GM19372 (cell line): Measurements from ENCODE around the gene CHMP5.
A peak's percentile ranks its signal among the peaks of the same experiment; 100 is the strongest.

Experiments used
- ATAC-seq: cut with Tn5 transposase; IDR thresholded peaks from one replicate; pipeline ENCODE4 v1.9.1; 2021; ENCODE audit warnings: mild to moderate bottlenecking, low read depth, moderate library complexity; ENCODE audit not compliant: unreplicated experiment

The CHMP5 gene

GRCh38 chr9:33273266-33273971, 8.6 kb downstream of the CHMP5 start:
- ATAC-seq: no peak

- no peak for ATAC-seq
Measured at GRCh38 chr9:33273972-33274328, 9.1 kb downstream of the CHMP5 start.

DNA sequence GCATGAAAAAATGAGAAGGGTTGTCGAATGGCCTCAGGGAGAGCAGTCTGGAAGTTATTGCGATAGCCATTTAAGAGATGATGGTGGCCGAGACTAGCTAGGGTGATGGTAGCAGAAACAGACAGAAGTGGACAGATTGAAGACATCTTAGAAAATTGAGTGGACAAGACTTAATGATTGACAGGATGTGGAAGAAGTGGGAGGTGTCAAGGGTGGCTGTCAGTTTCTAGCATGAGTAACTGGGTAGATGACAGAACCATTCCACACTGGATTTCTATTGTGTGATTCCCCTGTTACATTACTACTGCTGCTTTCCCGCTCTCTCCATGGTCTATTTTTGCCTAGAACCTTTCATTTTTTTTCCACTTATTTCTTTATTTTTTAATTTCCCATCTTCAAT, 12.6 kb downstream of the CHMP5 start:
- ATAC-seq: no peak

GRCh38 chr9:33285502-33285901, 20.7 kb downstream of the CHMP5 start:
- ATAC-seq: no peak

GRCh38 chr9:33287087-33287490, 22.2 kb downstream of the CHMP5 start:
- ATAC-seq: no peak

DNA sequence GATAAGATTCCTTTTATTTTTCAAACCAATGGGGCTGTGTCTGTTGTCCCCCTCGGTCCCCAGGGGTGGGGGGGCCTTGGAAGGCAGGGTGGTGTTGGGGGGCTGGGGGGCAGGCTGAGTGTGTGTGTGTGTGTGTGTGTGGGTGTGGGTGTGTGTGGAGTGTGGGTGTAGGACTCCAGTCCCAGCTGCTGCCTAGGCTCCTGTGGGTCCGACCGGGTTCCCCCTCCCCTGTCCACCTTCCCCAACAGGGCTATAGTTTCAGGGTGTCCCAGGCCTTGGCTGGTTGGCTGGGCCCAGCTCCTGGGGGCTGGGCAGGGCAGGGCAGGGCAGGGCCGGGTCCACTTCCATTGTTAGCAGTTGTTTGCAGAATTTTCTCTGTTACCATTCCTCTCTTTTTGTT, 23.4 kb downstream of the CHMP5 start:
- ATAC-seq: no peak

- ATAC-seq: no peak
Measured at GRCh38 chr9:33288828-33289483, 24.1 kb downstream of the CHMP5 start.

GRCh38 chr9:33289496-33289895, 24.6 kb downstream of the CHMP5 start:
- no peak for ATAC-seq

DNA sequence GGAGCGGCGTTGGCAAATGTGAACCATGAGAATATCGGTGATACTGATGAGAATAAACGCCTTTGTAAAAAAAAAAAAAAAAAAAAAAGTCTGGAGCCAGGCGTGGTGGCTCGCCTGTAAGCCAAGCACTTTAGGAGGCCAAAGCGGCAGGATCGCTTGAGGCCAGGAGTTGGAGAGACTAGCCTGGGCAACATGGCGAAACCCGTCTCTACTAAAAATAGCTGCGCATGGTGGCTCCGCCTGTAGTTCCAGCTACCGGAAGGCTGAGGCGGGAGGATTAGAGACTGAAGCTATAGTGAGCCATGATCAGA, 25.0 kb downstream of the CHMP5 start:
- no peak for ATAC-seq

GRCh38 chr9:33290247-33291030, 25.6 kb downstream of the CHMP5 start, which contains the start of gene NFX1:
Gene NFX1, plus strand, starts transcription at chr9:33290516. Its CDS starts 57 bp downstream, at chr9:33290573.
- ATAC-seq: peak; percentile 85

DNA sequence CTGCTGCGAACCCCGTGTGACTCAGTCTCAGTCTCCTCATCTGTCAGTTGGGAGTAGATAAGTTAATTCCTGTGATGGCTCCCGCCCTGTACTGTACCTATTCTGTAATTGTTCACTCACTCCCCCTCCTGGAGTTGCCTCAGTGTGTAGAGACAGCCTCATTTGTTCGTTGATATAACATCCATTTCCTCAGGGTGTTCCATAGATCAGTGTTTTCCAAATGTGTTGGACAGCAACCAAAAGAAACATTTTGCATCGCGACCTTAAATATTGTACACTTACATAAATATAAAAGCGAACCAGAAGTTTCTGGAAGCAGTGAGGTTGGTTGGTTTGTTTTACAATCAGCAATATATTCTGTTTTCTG, 26.2 kb downstream of the CHMP5 start:
- peak; percentile 1 for ATAC-seq

DNA sequence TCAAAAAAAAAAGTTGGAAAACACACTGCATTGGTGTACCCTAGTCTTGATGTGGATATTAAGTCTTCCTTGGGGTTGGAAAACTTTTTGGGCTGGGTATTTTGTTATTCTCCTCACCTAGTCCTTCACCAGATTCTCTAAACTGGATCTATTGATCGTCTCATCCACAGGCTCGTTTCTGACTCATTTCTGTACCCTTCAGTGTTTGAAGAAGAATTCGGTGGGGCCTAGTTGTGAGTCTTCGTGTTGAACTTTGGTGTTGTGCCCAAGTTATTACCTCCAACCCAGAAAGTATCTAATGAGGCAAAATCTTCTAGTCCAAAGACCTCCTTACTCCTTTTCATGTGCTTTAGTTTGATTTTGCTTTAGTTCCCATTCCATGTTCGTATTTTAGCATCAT, 27.1 kb downstream of the CHMP5 start:
- no peak for ATAC-seq

GRCh38 chr9:33293782-33294181, 28.9 kb downstream of the CHMP5 start:
- no peak for ATAC-seq

DNA sequence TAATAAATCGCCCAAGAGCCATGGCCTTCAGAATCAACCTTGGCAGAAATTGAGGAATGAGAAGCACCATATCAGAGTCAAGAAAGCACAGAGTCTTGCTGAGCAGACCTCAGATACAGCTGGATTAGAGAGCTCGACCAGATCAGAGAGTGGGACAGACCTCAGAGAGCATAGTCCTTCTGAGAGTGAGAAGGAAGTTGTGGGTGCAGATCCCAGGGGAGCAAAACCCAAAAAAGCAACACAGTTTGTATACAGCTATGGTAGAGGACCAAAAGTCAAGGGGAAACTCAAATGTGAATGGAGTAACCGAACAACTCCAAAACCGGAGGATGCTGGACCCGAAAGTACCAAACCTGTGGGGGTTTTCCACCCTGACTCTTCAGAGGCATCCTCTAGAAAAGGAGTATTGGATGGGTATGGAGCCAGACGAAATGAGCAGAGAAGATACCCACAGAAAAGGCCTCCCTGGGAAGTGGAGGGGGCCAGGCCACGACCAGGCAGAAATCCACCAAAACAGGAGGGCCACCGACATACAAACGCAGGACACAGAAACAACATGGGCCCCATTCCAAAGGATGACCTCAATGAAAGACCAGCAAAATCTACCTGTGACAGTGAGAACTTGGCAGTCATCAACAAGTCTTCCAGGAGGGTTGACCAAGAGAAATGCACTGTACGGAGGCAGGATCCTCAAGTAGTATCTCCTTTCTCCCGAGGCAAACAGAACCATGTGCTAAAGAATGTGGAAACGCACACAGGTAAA, 30.0 kb downstream of the CHMP5 start:
- no peak for ATAC-seq

DNA sequence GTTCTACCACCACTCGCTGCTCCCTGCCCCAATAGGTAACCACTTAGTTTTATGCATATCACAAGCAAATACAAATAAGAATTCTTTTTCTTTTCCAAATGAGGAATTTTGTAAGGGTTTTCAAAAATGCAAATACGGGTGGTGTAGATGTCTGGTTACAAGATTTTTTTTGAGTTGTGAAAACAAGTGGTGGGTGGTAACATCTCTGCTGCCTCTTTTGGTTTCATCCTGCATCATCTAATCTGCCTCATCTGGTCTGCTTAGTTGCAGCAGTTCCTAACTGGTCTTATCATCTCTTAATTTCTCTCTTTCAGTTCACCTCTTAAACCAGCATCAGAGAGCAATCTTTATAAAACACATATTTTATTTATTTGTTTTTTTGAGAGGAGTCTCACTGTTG, 30.7 kb downstream of the CHMP5 start:
- peak; percentile 35 for ATAC-seq

DNA sequence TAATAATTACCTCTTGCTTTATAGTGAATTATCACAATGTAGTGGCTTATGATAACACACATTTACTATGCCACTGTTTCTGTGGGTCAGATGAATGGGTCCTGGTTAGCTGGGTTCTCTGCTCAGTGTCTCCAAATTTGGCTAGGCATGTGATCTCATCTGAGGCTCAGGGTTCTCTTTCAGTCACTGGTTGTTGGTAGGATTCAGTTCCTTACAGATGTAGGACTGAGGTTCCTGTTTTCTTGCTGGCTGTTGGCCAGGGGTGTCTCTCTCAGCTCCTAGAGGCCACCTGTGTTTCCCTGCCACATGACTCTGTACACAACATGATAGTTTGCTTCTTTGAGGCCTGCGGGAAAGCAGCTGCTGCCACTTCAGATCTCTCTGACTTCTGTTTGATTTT, 32.6 kb downstream of the CHMP5 start:
- peak; percentile 95 for ATAC-seq

DNA sequence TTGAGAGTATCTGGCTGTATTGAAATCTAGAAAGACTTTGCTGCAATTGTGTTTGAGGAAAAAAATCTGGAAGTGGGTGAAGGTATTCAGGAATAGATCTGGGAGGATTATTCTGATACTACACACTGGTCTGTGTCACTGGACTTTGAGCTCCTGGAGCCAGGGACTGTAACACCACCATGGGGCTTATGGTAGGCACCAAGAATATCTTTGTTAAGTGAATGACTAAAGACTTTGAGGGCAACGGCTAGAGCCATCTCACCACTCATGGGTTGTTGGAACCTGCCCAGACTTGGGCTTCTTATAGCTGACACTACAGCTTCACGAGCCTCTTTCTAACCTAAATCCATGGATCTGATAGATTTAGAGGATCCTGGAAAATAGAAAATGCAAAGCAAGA, 35.7 kb downstream of the CHMP5 start:
- ATAC-seq: no peak

- ATAC-seq: no peak
Measured at GRCh38 chr9:33304362-33304761, 39.5 kb downstream of the CHMP5 start.

- no peak for ATAC-seq
Measured at GRCh38 chr9:33306037-33306436, 41.2 kb downstream of the CHMP5 start.

DNA sequence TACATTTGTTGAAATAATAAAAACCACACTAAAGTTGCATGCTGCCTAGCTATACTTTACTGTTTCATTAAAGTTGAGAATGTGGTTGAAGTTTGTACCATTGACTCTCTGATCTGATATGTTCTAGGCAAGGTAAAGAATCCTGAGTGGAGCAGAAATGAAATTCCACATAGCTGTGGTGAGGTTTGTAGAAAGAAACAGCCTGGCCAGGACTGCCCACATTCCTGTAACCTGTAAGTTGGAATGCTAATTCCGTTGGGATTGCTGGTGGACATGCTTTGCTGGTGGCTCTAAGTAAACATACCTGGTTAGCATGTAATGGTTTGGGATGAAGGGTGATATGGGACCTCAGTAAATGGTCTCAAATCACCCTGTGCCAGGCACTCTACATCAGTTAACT, 42.2 kb downstream of the CHMP5 start:
- no peak for ATAC-seq

DNA sequence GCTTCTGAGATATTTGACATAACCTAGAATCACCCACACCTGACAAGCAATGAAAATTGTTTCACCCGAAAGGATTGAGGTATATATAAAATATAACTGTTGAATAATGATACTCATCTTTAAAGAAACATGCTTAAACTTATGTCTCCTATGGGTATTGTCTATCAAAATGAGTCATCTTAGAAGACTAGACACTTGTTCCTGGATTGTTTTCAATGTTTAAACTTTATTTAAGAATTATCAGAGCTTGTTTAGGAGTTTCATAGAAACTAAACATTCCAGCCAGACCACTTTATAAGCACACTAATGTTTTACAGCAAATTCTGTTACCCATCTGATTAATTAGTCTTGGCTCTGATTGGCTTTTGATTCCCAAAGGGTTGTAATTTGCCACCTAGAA, 45.1 kb downstream of the CHMP5 start:
- ATAC-seq: no peak
